GM21360 (cell line): ENCODE measurements around the gene PLEKHM3.

Experiments used
- ATAC-seq: cut with Tn5 transposase; IDR thresholded peaks from one replicate; pipeline ENCODE4 v1.9.1; 2021; ENCODE audit warnings: mild to moderate bottlenecking, moderate library complexity; ENCODE audit not compliant: unreplicated experiment

The PLEKHM3 gene

GRCh38 chr2:207993151-207993763 is 32.1 kb downstream of the PLEKHM3 start:
- no peak for ATAC-seq

- no peak for ATAC-seq
Measured at GRCh38 chr2:207991944-207992343, 33.4 kb downstream of the PLEKHM3 start.

GRCh38 chr2:207990784-207991183 is 34.5 kb downstream of the PLEKHM3 start:
- no peak for ATAC-seq

GRCh38 chr2:207988975-207989374 is 36.4 kb downstream of the PLEKHM3 start:
- no peak for ATAC-seq

GRCh38 chr2:207987025-207987716 is 38.2 kb downstream of the PLEKHM3 start:
- ATAC-seq = no peak

GRCh38 chr2:207984765-207985480 is 40.4 kb downstream of the PLEKHM3 start:
- ATAC-seq = no peak

DNA sequence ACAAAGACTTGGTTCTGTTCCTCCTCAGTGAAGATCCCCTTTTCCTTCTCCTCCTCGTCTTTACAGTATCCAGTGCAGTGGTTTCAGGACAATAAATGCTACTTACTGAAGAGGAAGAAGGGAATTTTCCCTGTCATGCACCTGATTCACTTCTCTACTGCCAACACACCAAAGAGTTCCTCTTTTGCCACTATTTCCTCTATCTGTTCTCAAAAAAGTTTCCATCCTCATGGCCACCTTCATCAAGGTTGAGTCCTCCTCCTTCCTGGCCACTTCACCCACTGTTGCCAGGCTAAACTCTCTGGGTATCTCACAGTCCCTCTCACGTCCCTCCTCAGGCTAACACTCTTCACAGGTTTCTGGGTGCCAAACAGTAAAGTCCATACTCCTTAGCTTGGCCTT is 41.7 kb downstream of the PLEKHM3 start:
- ATAC-seq = peak; percentile 79

DNA sequence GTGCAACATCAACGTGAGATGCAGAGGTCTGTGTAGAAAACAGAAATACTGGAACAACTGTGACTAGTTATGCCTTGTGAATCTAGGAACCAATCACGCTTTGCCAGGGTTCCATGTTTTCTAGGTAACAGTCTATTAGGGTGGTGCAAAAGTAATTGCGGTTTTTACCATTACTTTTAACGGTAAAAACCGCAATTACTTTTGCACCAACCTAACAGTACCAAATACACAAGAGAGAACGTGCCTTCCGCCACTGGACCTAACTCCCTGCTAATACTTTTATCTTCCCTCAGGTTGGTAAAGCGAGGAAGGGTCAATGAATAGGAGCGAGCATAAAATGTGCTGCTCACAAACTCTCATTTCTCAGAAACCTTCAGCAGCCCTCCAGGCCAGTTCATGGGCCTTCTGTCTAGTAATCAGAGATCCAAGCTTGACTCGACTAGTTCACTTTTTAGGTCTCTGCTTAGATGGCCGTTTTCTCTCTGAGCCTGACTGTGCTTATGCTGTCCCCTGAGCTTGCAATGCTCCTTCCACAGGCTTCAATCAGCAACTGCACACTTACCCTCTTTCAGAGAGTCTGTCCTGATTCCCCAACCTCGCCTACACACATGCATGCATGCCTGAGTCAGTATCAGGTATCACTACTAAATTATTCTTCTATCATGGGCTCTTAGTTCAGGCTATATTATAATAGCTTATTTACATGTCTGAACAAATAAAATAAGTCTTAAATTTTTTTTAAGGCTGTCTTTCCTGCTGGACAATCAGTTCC is 47.0 kb downstream of the PLEKHM3 start:
- no peak for ATAC-seq

- no peak for ATAC-seq
Measured at GRCh38 chr2:207975921-207976320, 49.4 kb downstream of the PLEKHM3 start.

GRCh38 chr2:207974216-207974605 is 51.1 kb downstream of the PLEKHM3 start:
- no peak for ATAC-seq

DNA sequence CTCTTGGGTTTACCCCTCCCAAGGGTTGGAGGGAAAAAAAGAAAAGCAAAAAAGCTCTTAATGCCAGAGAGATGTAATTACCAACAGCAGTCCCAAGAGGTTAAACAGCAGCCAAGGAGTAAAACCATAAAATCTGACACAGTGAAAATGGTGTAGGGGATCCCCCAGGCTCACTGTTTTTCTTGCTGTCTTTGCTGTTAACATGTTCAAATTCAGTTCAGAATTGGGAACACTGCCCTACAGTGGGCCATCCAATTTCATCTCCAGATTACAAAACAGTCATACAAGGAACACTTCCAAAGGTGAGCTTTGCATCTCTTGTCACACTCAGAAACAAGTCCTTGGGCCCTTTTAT is 54.5 kb downstream of the PLEKHM3 start:
- no peak for ATAC-seq

DNA sequence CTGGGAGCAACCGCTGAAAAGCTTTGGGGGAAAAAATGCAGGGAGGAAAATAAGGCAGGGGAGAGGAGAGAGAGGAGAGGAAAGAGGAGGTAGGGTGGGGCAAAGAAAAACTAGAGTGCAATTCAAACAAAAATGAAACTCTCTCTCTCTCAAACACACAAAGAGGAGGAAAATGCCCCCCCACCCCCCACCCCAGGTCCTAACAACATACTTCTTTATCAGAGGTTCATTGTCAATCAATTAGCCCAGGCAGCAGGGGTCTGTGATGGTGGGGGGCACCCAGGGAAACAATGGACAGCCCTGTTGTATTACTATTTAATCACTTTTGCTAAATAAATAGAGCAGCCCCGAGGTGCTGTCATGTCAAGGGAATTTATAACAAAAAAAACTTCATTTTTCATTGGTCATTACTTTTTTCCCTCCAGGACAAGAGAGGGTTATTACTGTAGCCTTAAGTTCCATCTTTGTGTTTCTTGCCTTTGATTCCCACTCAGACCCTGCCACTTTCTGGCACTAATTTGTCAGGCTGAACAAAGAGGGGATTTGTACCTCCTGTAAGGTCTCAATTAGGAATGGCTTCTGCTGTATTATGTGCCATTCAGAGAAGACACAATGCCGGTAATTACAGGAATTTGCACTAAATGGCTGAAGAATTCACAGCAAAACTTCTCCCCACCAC is 55.0 kb downstream of the PLEKHM3 start:
- ATAC-seq = no peak

DNA sequence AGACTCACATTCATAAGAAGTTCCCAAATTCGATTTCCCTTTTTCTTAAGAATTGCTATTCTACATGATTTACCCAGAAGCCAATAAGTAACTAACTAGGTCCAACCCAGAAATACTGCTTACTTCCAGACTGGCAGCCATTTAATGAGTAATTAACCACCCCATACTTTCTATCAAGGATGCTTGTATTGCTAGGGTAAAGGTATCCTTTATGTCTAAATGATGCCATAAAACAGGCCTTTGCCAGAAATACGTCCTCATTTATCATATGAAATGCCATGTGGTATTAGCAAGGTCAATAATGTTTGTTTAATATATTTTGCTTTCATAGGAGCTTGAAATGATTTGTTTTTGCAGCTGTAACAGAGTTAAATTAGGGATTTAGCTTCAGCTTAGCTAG is 56.1 kb downstream of the PLEKHM3 start:
- ATAC-seq = no peak

- no peak for ATAC-seq
Measured at GRCh38 chr2:207967121-207967520, 58.2 kb downstream of the PLEKHM3 start.

- ATAC-seq = no peak
Measured at GRCh38 chr2:207960911-207961310, 64.4 kb downstream of the PLEKHM3 start.

DNA sequence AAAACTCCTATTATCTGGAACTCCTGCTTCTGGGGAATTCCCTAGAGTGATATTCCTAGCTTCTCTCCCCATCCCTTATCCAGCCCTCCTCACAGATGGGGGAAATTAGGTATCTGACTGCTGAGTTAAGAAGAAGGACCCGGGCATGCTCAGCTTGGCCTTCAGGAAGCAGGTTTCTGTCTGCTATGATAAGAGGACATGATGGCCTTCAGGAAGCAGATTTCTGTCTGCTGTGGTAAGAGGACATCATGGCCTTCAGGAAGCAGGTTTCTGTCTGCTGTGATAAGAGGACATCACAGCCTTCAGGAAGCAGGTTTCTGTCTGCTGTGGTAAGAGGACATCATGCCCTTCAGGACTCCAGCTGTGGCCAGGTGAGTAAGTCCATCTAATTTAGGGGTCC is 65.2 kb downstream of the PLEKHM3 start:
- ATAC-seq = no peak

DNA sequence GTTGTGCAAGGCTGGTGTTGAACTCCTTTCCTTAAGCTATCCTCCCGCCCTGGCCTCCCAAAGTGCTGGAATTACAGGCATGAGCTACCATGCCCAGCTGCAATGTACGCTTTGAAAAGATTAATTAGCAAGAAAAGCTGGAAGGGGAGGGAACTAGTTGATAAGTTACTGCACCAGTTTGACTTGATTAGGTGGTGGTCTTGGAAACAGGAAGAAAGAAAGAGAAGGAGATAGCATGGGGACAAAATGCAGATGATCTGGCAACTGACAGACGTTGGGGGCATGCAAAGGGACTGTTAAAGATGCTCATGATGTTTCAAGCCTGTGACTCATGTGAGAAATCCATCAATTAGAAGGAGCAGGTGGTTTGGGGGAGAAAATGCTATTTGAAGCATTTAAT is 68.6 kb downstream of the PLEKHM3 start:
- ATAC-seq = no peak

DNA sequence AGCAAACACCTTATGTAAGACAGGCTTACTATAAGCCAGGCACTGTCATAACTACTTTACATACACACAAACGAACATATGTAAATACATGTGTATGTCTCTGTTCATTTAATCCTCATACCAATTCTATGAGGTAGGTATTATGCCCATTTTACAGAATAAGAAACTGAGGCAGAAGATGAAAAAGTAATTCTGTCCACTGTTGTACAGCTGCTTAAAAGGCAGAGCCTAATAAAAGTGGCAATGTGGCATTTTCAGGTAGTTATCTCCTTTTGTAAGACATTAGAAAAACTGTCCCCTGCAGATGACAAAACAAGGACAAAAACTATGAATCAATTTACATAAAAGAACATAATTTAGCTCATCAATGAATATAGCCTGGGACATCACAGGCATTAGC is 69.9 kb downstream of the PLEKHM3 start:
- ATAC-seq = no peak

GRCh38 chr2:207953354-207953753 is 72.0 kb downstream of the PLEKHM3 start:
- ATAC-seq = no peak

GRCh38 chr2:207952564-207953345 is 72.6 kb downstream of the PLEKHM3 start:
- ATAC-seq = no peak
